Endometrium (tissue), 2 donors: Measurements from ENCODE around the gene RGS10.

Experiments used
- FAIRE-seq: peaks from 2 replicates; lab custom pipeline; 2012; peaks lifted over from hg19 to GRCh38; lab: Jason Lieb, UNC
- donor health status: control.
- donor health status: control.

RGS10 gene

GRCh38 chr10:119518176-119518575 lies 24.3 kb downstream of the RGS10 start:
- no peak for FAIRE-seq

GRCh38 chr10:119517235-119518141 lies 25.0 kb downstream of the RGS10 start:
- no peak for FAIRE-seq

GRCh38 chr10:119516381-119517234 lies 25.9 kb downstream of the RGS10 start:
- FAIRE-seq: no peak

GRCh38 chr10:119515511-119516045 lies 26.9 kb downstream of the RGS10 start:
- no peak for FAIRE-seq

GRCh38 chr10:119514819-119515218 lies 27.7 kb downstream of the RGS10 start:
- FAIRE-seq: no peak

GRCh38 chr10:119511828-119512515 lies 30.5 kb downstream of the RGS10 start:
- FAIRE-seq: no peak

GRCh38 chr10:119509909-119510451 lies 32.5 kb downstream of the RGS10 start:
- FAIRE-seq: no peak

GRCh38 chr10:119507115-119507514 lies 35.4 kb downstream of the RGS10 start:
- no peak for FAIRE-seq

- no peak for FAIRE-seq
Observed at GRCh38 chr10:119505588-119506315, 36.8 kb downstream of the RGS10 start.

GRCh38 chr10:119505131-119505551 lies 37.4 kb downstream of the RGS10 start:
- FAIRE-seq: no peak

- FAIRE-seq: no peak
Observed at GRCh38 chr10:119504651-119505050, 37.9 kb downstream of the RGS10 start.

- no peak for FAIRE-seq
Observed at GRCh38 chr10:119503821-119504220, 38.7 kb downstream of the RGS10 start.

- no peak for FAIRE-seq
Observed at GRCh38 chr10:119502618-119503155, 39.8 kb downstream of the RGS10 start.

- FAIRE-seq: no peak
Observed at GRCh38 chr10:119502209-119502608, 40.3 kb downstream of the RGS10 start.

GRCh38 chr10:119501690-119502089 lies 40.8 kb downstream of the RGS10 start:
- FAIRE-seq: no peak

- no peak for FAIRE-seq
Observed at GRCh38 chr10:119500821-119501220, 41.7 kb downstream of the RGS10 start.

- FAIRE-seq: no peak
Observed at GRCh38 chr10:119500123-119500795, 42.3 kb downstream of the RGS10 start.

- no peak for FAIRE-seq
Observed at GRCh38 chr10:119499677-119500002, 42.9 kb downstream of the RGS10 start.

- no peak for FAIRE-seq
Observed at GRCh38 chr10:119498889-119499676, 43.4 kb downstream of the RGS10 start.

GRCh38 chr10:119497243-119497642 lies 45.3 kb downstream of the RGS10 start:
- no peak for FAIRE-seq
